Loucy (cell line): ENCODE measurements around the gene RAB11FIP3.

Source experiments
- EZH2phosphoT487 ChIP-seq: fragments of 200-600 bp; IDR thresholded peaks from 2 replicates; pipeline ENCODE4 v1.6.1; 2018; ENCODE audit warnings: antibody characterized with exemption, mild to moderate bottlenecking, moderate library complexity, borderline replicate concordance
- TF ChIP-seq, protein P1 (sequence below): fragments of 200-600 bp; sonication (generic); conservative IDR thresholded peaks from 2 replicates; pipeline ENCODE4 v1.5.1; 2014; ENCODE audit warnings: mild to moderate bottlenecking, antibody characterized with exemption, low read length

DNA sequence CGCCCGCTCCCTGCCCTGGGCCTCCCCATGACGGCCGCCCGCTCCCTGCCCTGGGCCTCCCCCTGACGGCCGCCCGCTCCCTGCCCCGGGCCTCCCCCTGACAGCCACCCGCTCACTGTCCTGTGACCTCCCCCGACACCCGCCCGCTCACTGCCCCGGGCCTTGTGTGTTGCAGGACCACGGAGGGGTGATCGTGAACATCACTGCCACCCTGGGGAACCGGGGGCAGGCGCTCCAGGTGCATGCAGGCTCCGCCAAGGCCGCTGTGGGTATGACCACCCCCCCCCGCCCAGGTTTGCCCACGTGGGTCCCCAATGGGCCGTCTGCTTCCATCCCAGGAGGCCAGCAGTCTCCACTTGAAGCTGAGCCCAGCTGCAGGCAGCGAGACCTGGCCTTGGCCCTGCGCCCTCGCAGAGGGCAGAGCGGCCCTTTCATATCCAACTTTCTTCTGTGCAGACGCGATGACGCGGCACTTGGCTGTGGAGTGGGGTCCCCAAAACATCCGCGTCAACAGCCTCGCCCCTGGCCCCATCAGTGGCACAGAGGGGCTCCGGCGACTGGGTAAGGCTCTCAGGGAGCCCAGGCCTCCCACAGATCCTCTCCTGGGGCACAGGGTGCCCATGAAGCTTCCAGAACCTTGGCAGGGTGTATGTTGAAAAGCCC is 14.8 kb upstream of the RAB11FIP3 start:
- TF ChIP-seq, protein P1, sequence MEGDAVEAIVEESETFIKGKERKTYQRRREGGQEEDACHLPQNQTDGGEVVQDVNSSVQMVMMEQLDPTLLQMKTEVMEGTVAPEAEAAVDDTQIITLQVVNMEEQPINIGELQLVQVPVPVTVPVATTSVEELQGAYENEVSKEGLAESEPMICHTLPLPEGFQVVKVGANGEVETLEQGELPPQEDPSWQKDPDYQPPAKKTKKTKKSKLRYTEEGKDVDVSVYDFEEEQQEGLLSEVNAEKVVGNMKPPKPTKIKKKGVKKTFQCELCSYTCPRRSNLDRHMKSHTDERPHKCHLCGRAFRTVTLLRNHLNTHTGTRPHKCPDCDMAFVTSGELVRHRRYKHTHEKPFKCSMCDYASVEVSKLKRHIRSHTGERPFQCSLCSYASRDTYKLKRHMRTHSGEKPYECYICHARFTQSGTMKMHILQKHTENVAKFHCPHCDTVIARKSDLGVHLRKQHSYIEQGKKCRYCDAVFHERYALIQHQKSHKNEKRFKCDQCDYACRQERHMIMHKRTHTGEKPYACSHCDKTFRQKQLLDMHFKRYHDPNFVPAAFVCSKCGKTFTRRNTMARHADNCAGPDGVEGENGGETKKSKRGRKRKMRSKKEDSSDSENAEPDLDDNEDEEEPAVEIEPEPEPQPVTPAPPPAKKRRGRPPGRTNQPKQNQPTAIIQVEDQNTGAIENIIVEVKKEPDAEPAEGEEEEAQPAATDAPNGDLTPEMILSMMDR, result no peak
- TF ChIP-seq EZH2phosphoT487, result no peak
